Activated B cell treated with CpG ODN at 0.5 μM for 24 hours (primary cell): Measurements from ENCODE around the gene PARP14. TPM values are rescaled to one million over a fixed set of nuclear protein-coding genes. Genes with fewer than 3 reads are reported as not detected.

ENCODE experiments used
- ATAC-seq: fragments of 200-7000 bp; cut with Tn5 transposase; one replicate; pipeline ENCODE4 v1.10.0; 2021; ENCODE audit warnings: low read depth, mild to moderate bottlenecking, moderate library complexity
- CTCF ChIA-PET: fragments of 350-600 bp; sonication (Branson Sonifier 250); formaldehyde crosslinking; loops from one replicate; lab custom pipeline; 2021; ENCODE audit warnings: antibody characterized with exemption; lab: Charles Lee
- POLR2A ChIA-PET: fragments of 350-600 bp; sonication (Branson Sonifier 250); formaldehyde crosslinking; loops from one replicate; lab custom pipeline; 2021; ENCODE audit warnings: antibody characterized with exemption; lab: Charles Lee
- DNase-seq: peaks from one replicate; pipeline ENCODE4 v3.0.0; 2022
- H3K27ac Mint-ChIP-seq: one replicate; pipeline ENCODE4 v1.8.0; 2020; ENCODE audit warnings: mixed read lengths
- H3K27me3 Mint-ChIP-seq: one replicate; pipeline ENCODE4 v1.8.0; 2021; ENCODE audit warnings: mixed read lengths
- H3K36me3 Mint-ChIP-seq: one replicate; pipeline ENCODE4 v1.8.0; 2021; ENCODE audit warnings: low read depth, mixed read lengths
- H3K4me1 Mint-ChIP-seq: one replicate; pipeline ENCODE4 v1.8.0; 2021; ENCODE audit warnings: mixed read lengths
- H3K4me3 Mint-ChIP-seq: one replicate; pipeline ENCODE4 v1.8.0; 2020; ENCODE audit warnings: mild to moderate bottlenecking, mixed read lengths
- H3K9me3 Mint-ChIP-seq: one replicate; pipeline ENCODE4 v1.8.0; 2020; ENCODE audit warnings: mixed read lengths
- CTCF ChIP-seq: fragments of 200-600 bp; IDR thresholded peaks from one replicate; pipeline ENCODE4 v1.8.0; 2022; ENCODE audit warnings: antibody characterized with exemption, mild to moderate bottlenecking
- intact Hi-C: fragments of 100-400 bp; cut with micrococcal nuclease; formaldehyde crosslinking; loops from one replicate; pipeline ENCODE4 v1.15.1; 2024
- total RNA-seq: library from RNA; stranded (reverse); gene quantifications from 2 replicates; pipeline ENCODE4 v1.2.3, GENCODE V29; 2022

PARP14 gene
- total RNA-seq, 1 donor from 2014 or later, result 221 TPM

- peaks cover 96% of the 10 kb centered on the region for H3K36me3 Mint-ChIP-seq
- ChIA-PET POLR2A (no interaction called here), CTCF (no interaction called here)
- no peak for ATAC-seq
- no peak for DNase-seq
- H3K4me3 Mint-ChIP-seq, result no peak overlapping the region
- H3K4me1 Mint-ChIP-seq, result peaks cover 27% of the 10 kb centered on the region
- intact Hi-C loops, result no loop called here
- no peak for TF ChIP-seq CTCF
- peaks cover 3% of the 10 kb centered on the region for H3K9me3 Mint-ChIP-seq
- no peaks in the 10 kb centered on the region for H3K27me3 Mint-ChIP-seq
- peak overlapping the region; percentile 14 for H3K27ac Mint-ChIP-seq
Measured at GRCh38 chr3:122719273-122719921, 38.8 kb downstream of the PARP14 start.

DNA sequence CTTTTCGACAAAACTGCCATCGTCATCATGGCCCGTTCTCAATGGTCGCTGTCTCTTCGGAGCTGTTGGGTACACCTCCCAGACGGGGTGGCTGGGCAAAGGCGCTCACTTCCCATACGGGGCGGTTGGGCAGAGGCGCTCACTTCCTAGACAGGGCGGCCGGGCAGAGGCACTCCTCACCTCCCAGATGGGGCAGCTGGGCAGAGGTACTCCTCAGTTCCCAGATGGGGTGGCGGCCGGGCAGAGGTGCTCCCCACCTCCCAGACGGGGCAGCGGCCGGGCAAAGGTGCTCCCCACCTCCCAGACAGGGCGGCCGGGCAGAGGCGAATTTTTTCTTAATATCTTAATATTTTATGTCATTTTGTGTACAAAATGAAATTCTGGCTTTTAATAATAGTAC lies 44.5 kb downstream of the PARP14 start:
- CTCF ChIA-PET, result no interaction called here
- Mint-ChIP-seq H3K4me3 (no peak overlapping the region), H3K27me3 (no peaks in the 10 kb centered on the region), H3K9me3 (peaks cover 6% of the 10 kb centered on the region), H3K4me1 (peaks cover 24% of the 10 kb centered on the region), H3K27ac (no peak overlapping the region), H3K36me3 (peaks cover 87% of the 10 kb centered on the region)
- DNase-seq, result no peak
- POLR2A ChIA-PET, result no interaction called here
- intact Hi-C loops, result no loop called here
- ATAC-seq, result no peak
- no peak for TF ChIP-seq CTCF

DNA sequence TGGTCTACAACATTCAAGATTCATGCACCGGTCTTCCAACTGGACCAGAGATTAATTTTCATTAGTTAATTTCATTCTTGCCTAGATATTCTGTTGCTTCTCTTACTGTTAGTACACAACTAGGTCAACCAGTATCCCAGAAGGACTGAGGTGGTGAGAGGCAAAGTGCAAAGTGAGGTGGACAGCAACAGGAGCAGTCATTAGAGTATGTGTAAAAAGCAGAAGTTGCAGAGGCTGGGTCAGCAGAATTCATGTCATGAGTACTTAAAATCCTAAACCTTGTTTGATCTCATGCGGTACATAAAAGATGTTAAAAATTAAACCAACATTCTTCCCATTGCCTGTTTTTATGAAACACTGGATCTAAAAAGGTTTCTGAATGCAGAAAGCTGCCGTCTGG lies 46.7 kb downstream of the PARP14 start:
- H3K27ac Mint-ChIP-seq, result no peak overlapping the region
- H3K9me3 Mint-ChIP-seq, result peaks cover 6% of the 10 kb centered on the region
- no peak for DNase-seq
- ChIA-PET CTCF (no interaction called here), POLR2A (no interaction called here)
- intact Hi-C loops, result no loop called here
- TF ChIP-seq CTCF, result no peak
- H3K27me3 Mint-ChIP-seq, result no peaks in the 10 kb centered on the region
- H3K36me3 Mint-ChIP-seq, result peaks cover 76% of the 10 kb centered on the region
- ATAC-seq, result no peak
- H3K4me3 Mint-ChIP-seq, result no peak overlapping the region
- H3K4me1 Mint-ChIP-seq, result peaks cover 4% of the 10 kb centered on the region

DNA sequence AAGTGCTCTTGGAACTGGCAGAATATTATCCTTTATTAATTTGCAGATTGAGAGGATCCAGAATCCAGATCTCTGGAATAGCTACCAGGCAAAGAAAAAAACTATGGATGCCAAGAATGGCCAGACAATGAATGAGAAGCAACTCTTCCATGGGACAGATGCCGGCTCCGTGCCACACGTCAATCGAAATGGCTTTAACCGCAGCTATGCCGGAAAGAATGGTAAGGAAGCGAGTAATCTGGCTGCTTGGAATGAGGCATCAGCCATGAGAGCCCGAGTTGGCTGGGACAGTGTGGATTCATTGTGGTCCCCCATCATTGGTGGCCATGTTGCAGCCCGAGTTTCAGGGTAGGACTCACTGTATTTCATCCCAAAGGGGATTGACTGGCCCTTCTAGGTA lies 47.1 kb downstream of the PARP14 start:
- Mint-ChIP-seq H3K4me3 (no peak overlapping the region), H3K4me1 (no peaks in the 10 kb centered on the region), H3K36me3 (peaks cover 75% of the 10 kb centered on the region), H3K27me3 (no peaks in the 10 kb centered on the region), H3K27ac (no peak overlapping the region), H3K9me3 (peaks cover 6% of the 10 kb centered on the region)
- no peak for DNase-seq
- ATAC-seq, result no peak
- ChIA-PET CTCF (no interaction called here), POLR2A (no interaction called here)
- TF ChIP-seq CTCF, result no peak
- intact Hi-C loops, result no loop called here

GRCh38 chr3:122728186-122728585 lies 47.5 kb downstream of the PARP14 start:
- intact Hi-C loops, result no loop called here
- CTCF ChIA-PET, result no interaction called here
- TF ChIP-seq CTCF, result no peak
- H3K27me3 Mint-ChIP-seq, result no peaks in the 10 kb centered on the region
- no peak for DNase-seq
- H3K27ac Mint-ChIP-seq, result no peak overlapping the region
- H3K4me1 Mint-ChIP-seq, result no peaks in the 10 kb centered on the region
- ATAC-seq, result no peak
- POLR2A ChIA-PET, result no interaction called here
- peaks cover 6% of the 10 kb centered on the region for H3K9me3 Mint-ChIP-seq
- no peak overlapping the region for H3K4me3 Mint-ChIP-seq
- peaks cover 74% of the 10 kb centered on the region for H3K36me3 Mint-ChIP-seq
